Lower leg skin (tissue), 4 donors: ENCODE results near the gene NACC1. TPM values are rescaled to one million over a fixed set of nuclear protein-coding genes. Genes with fewer than 3 reads are reported as not detected.
"Not testable (repeated sequence)": the region's sequence is repeated elsewhere in the genome, so short reads cannot be mapped to it uniquely, and the experiment has no call there.

Experiments
- DNase-seq, 2 donors: peaks; one replicate each; pipeline ENCODE4 v3.0.0-alpha.2; 2019; ENCODE audit warnings: low spot score in 2 of 2
- H3K4me3 ChIP-seq: fragments of 200-600 bp; sonication (generic); 2 replicates; pipeline ENCODE4 v1.5.1; 2017; ENCODE audit warnings: mild to moderate bottlenecking, low read depth; ENCODE audit not compliant: poor library complexity, severe bottlenecking
- POLR2A ChIP-seq, 2 donors: fragments of 450-650 bp; IDR thresholded peaks; one replicate each; pipeline ENCODE4 v1.6.1; 2016 to 2017; ENCODE audit warnings: antibody characterized with exemption in 2 of 2, mild to moderate bottlenecking in 1 of 2, moderate library complexity in 1 of 2
- WGBS, 2 donors: methylation state at CpG; one replicate each; pipeline ENCODE4 v1.1.5; 2018; 5-methylcytosine and 5-hydroxymethylcytosine counted together
- intact Hi-C: fragments of 100-400 bp; cut with DNase I; formaldehyde crosslinking; loops from one replicate; pipeline ENCODE4 v1.15.0; 2023; ENCODE audit warnings: low total_unique reads
- total RNA-seq, 4 donors: library from RNA; depleted of rRNA; stranded (reverse); fragments of >200 nt; gene quantifications; one replicate each; pipeline ENCODE4 v1.1.0, GENCODE V29; 2016
- TF ChIP-seq, protein P1 (sequence below), 3 donors: fragments of 450-650 bp; IDR thresholded peaks; one replicate each; pipeline ENCODE4 v1.5.1; 2016; ENCODE audit warnings: antibody characterized with exemption in 3 of 3, mild to moderate bottlenecking in 3 of 3, moderate library complexity in 2 of 3

NACC1 gene
- total RNA-seq, 4 donors from 2014 or later: 21.4 to 46.1 (median 39.8) TPM

DNA sequence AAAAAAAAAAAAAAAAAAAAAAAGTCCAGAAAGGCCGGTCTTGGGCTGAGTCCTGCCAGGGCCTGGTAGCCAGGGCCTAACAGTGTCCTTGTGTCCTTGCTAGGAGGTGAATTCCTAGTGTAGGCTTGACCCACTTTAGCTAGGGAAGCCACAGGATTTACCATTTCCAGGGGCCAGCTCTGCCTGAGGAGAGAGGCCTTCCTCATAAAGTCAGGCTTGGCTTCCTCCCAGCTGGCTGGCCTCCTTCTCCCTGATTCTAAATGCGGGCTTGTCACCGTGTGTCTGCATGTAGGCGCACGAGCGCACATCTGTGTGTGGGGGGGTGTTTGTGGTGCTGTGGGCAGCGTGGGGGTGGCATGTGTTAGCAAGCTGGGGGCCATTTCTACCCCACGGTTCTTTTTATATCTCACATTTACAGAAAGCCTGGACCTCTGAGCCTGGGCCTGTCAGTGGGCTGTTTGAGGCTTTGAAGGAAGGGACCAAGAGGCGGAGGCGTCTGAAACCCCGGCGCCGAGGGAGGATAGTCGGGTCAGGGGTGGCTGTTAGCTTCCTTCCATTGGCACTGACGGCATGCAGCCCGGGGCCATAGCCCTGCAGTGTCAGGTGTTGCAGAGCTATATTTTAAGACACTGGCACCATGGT is 63.8 kb downstream of the NACC1 start:
- intact Hi-C loops: no loop called here
- no peak overlapping the region for H3K4me3 ChIP-seq
- 8 to 17% methylated on average over 15 of the region's 16 CpGs for WGBS, 2 donors
- peak in 1 of 2 donors; percentile 39 for DNase-seq
- TF ChIP-seq, protein P1, sequence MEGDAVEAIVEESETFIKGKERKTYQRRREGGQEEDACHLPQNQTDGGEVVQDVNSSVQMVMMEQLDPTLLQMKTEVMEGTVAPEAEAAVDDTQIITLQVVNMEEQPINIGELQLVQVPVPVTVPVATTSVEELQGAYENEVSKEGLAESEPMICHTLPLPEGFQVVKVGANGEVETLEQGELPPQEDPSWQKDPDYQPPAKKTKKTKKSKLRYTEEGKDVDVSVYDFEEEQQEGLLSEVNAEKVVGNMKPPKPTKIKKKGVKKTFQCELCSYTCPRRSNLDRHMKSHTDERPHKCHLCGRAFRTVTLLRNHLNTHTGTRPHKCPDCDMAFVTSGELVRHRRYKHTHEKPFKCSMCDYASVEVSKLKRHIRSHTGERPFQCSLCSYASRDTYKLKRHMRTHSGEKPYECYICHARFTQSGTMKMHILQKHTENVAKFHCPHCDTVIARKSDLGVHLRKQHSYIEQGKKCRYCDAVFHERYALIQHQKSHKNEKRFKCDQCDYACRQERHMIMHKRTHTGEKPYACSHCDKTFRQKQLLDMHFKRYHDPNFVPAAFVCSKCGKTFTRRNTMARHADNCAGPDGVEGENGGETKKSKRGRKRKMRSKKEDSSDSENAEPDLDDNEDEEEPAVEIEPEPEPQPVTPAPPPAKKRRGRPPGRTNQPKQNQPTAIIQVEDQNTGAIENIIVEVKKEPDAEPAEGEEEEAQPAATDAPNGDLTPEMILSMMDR (IDR thresholded peaks at IDR 0.05): no peak
- no peak for TF ChIP-seq POLR2A (IDR thresholded peaks at IDR 0.05)

DNA sequence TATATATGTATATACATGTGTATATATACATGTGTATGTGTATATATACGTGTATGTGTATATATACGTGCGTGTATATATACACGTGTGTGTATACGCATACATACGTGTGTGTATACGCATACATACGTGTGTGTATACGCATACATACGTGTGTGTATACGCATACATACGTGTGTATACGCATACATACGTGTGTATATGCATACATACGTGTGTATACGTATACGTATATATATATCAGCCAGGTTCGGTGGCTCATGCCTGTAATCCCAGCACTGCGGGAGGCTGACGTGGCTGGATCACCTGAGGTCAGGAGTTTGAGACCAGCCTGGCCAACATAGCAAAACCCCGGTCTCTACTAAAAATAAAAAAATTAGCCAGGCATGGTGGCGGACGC is 66.9 kb downstream of the NACC1 start:
- 81 to 87% methylated on average over 23 of the region's 23 CpGs for WGBS, 2 donors
- H3K4me3 ChIP-seq, intact Hi-C loops, DNase-seq: not testable (repeated sequence)

DNA sequence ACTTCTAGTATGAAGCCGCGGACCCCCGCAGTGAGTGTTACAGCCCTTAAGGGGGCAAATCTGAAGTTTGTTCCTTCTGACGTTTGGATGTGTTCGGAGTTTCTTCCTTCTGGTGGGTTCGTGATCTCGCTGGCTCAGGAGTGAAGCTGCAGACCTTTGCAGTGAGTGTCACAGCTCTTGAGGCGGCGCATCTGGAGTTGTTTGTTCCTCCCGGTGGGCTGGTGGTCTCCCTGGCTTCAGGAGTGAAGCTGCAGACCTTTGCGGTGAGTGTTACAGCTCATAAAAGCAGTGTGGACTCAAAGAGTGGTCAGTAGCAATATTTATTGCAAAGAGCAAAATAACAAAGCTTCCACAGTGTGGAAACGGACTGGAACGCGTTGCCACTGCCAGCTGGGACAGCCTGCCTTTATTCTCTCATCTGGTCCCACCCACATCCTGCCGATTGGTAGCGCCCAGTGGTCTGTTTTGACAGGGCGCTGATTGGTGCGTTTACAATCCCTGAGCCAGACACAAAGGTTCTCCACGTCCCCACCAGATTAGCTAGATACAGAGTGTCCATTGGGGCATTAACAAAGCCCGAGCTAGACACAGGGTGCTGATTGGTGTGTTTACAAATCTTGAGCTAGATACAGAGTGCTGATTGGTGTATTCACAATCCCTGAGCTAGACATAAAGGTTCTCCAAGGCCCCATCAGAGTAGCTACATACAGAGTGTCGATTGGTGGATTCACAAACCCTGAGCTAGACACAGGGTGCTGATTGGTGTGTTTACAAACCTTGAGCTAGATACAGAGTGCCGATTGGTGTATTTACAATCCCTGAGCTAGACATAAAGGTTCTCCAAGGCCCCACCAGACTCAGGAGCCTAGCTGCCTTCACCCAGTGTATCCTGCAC is 67.9 kb downstream of the NACC1 start:
- H3K4me3 ChIP-seq, intact Hi-C loops, DNase-seq: not testable (repeated sequence)
- WGBS, 2 donors: 83 to 85% methylated on average over 22 of the region's 22 CpGs

DNA sequence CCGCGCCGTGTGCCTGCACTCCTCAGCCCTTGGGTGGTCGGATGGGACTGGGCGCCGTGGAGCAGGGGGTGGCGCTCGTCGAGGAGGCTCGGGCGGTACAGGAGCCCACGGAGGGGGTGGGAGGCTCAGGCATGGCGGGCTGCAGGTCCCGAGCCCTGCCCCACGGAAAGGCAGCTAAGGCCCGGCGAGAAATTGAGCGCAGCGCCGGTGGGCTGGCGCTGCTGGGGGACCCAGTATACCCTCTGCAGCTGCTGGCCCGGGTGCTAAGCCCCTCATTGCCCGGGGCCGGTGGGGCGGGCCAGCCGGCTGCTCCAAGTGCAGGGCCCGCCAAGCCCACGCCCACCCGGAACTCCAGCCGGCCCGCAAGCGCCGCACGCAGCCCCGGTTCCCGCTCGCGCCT is 68.6 kb downstream of the NACC1 start:
- WGBS, 2 donors: 87 to 97% methylated on average over 12 to 30 of the region's 38 CpGs
- H3K4me3 ChIP-seq, intact Hi-C loops, DNase-seq: not testable (repeated sequence)

DNA sequence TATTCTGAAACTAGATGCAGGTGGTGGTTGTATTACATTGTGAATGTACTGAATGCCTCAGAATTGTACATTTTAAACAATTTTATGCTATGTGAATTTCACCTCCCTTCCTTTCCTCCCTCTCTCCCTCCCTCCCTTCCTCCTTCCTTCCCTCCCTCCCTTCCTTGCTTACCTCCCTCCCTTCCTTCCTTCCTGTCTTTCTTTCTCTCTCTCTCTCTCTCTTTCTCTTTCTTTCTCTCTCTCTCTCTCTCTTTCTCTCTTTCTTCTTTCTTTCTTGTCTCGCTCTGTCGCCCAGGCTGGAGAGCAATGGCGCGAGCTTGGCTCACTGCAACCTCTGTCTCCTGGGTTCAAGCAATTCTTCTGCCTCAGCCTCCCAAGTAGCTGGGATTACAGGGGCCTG is 69.4 kb downstream of the NACC1 start:
- no peak overlapping the region for H3K4me3 ChIP-seq
- DNase-seq: no peak
- intact Hi-C loops: no loop called here
- 97% methylated on average over 4 of the region's 4 CpGs for WGBS, 2 donors
- no peak for TF ChIP-seq POLR2A (IDR thresholded peaks at IDR 0.05)
- TF ChIP-seq, protein P1 (IDR thresholded peaks at IDR 0.05): no peak

GRCh38 chr19:13189600-13189999 is 71.5 kb downstream of the NACC1 start:
- DNase-seq: no peak
- intact Hi-C loops: no loop called here
- WGBS, 2 donors: 66 to 77% methylated on average over 4 of the region's 4 CpGs
- H3K4me3 ChIP-seq: no peak overlapping the region
- TF ChIP-seq POLR2A (IDR thresholded peaks at IDR 0.05): no peak
- TF ChIP-seq, protein P1 (IDR thresholded peaks at IDR 0.05): no peak

Other genes starting within 250 kb of the NACC1 start
- gene DNASE2, start 236.8 kb upstream of the NACC1 start, total RNA-seq: 10 to 100 TPM; 31.8 to 50.6 (median 36.6) TPM
- gene KLF1, start 231.1 kb upstream of the NACC1 start, total RNA-seq: under 1 TPM in 1 of 4 donors, not detected in 3; 0.13 TPM
- 10 to 100 TPM; 19.2 to 39.5 (median 24.6) TPM for gene GCDH, start 227.1 kb upstream of the NACC1 start, total RNA-seq
- under 1 TPM in 1 of 4 donors, not detected in 3; 0.26 TPM for gene SYCE2, start 199.0 kb upstream of the NACC1 start, total RNA-seq
- 10 to 100 TPM; 45.9 to 71.4 (median 55.9) TPM for gene FARSA, start 184.6 kb upstream of the NACC1 start, total RNA-seq
- gene CALR, start 179.7 kb upstream of the NACC1 start, total RNA-seq: 100 to 1,000 TPM; 171 to 350 (median 229) TPM
- gene RAD23A, start 172.4 kb upstream of the NACC1 start, total RNA-seq: 100 to 1,000 TPM; 101 to 128 (median 105) TPM
- gene GADD45GIP1, start 161.0 kb upstream of the NACC1 start, total RNA-seq: 10 to 100 TPM; 21.8 to 42.3 (median 29.7) TPM
- under 1 TPM in 1 of 4 donors, not detected in 3; 0.32 TPM for gene DAND5, start 148.7 kb upstream of the NACC1 start, total RNA-seq
- 100 to 1,000 TPM; 119 to 177 (median 136) TPM for gene NFIX, start 122.8 kb upstream of the NACC1 start, total RNA-seq
- 1 to 10 TPM; 4.9 to 8.3 (median 7.0) TPM for gene LYL1, start 15.4 kb upstream of the NACC1 start, total RNA-seq
- gene TRMT1, start 1.5 kb upstream of the NACC1 start, total RNA-seq: 10 to 100 TPM; 17.7 to 60.4 (median 32.7) TPM
- 100 to 1,000 TPM in 1 of 4 donors, 10 to 100 TPM in 3; 67.8 to 110 (median 78.0) TPM for gene STX10, start 32.1 kb downstream of the NACC1 start, total RNA-seq
- gene IER2, start 32.1 kb downstream of the NACC1 start, total RNA-seq: 100 to 1,000 TPM; 118 to 146 (median 130) TPM